Measurements from ENCODE around the gene NRIP1.

Gene NRIP1

DNA sequence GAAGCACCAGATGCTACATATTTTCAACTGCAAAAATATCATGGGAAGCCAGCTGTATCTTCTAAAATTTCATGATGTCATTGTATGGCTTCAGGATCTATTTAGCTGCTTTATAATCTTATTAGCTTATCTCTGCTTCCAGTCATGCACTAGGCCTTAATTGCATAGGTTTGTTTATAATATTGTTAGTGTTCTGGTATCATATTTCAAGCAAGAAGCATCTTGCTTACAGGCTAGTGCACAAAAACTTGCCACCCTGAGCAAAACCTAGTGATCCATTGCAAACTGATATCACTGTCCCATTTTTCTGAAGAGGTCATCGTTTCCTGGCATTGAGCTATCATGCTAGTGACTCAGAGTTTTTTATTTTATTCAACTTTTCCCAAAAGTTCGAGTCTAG, 15.7 kb upstream of the NRIP1 start:
- Histone ChIP-seq H3K9me2 (replicated peaks; ENCODE audit: control insufficient read depth, low read length) (no peaks in the 10 kb centered on the region; the same call in 1 of the 2 replicates), H3K4me2 (ENCODE audit: low read length) (no peak overlapping the region), H3K36me3 (ENCODE audit: control insufficient read depth, low read length) (no peaks in the 10 kb centered on the region), H4K20me1 (ENCODE audit: control insufficient read depth, insufficient read depth, low read depth, low read length) (no peaks in the 10 kb centered on the region), H3K27me3 (ENCODE audit: control insufficient read depth, low read length) (no peaks in the 10 kb centered on the region), H3K79me2 (ENCODE audit: control insufficient read depth, low read length) (no peaks in the 10 kb centered on the region), H3K4me3 (ENCODE audit: low read length) (no peak overlapping the region), H3F3A (ENCODE audit: control insufficient read depth, insufficient read depth) (no peaks in the 10 kb centered on the region), H3K4me1 (ENCODE audit: control insufficient read depth, low read length) (no peaks in the 10 kb centered on the region), H3K9me3 (ENCODE audit: control insufficient read depth, insufficient read depth, low read length) (no peaks in the 10 kb centered on the region), H3K27ac (ENCODE audit: low read depth, low read length) (no peak overlapping the region)
- TF ChIP-seq EZH2phosphoT487 (IDR thresholded peaks at IDR 0.05; ENCODE audit: borderline replicate concordance, low read length) (no peak), CTCF (IDR thresholded peaks at IDR 0.05; ENCODE audit: low read depth, low read length, poor library complexity, severe bottlenecking) (no peak)

GRCh38 chr21:15079269-15079668, 14.5 kb upstream of the NRIP1 start:
- H3K79me2 ChIP-seq (ENCODE audit: control insufficient read depth, low read length) = no peaks in the 10 kb centered on the region
- H4K20me1 ChIP-seq (ENCODE audit: control insufficient read depth, insufficient read depth, low read depth, low read length) = no peaks in the 10 kb centered on the region
- no peaks in the 10 kb centered on the region for H3K36me3 ChIP-seq (ENCODE audit: control insufficient read depth, low read length)
- H3K9me3 ChIP-seq (ENCODE audit: control insufficient read depth, insufficient read depth, low read length) = no peaks in the 10 kb centered on the region
- no peak overlapping the region for H3K4me2 ChIP-seq (ENCODE audit: low read length)
- H3K27me3 ChIP-seq (ENCODE audit: control insufficient read depth, low read length) = no peaks in the 10 kb centered on the region
- no peak for TF ChIP-seq CTCF (IDR thresholded peaks at IDR 0.05; ENCODE audit: low read depth, low read length, poor library complexity, severe bottlenecking)
- TF ChIP-seq EZH2phosphoT487 (IDR thresholded peaks at IDR 0.05; ENCODE audit: borderline replicate concordance, low read length) = no peak
- no peak overlapping the region for H3K4me3 ChIP-seq (ENCODE audit: low read length)
- no peaks in the 10 kb centered on the region for H3K4me1 ChIP-seq (ENCODE audit: control insufficient read depth, low read length)
- H3K9me2 ChIP-seq (replicated peaks; ENCODE audit: control insufficient read depth, low read length) = no peaks in the 10 kb centered on the region; the same call in 1 of the 2 replicates
- no peaks in the 10 kb centered on the region for H3F3A ChIP-seq (ENCODE audit: control insufficient read depth, insufficient read depth)
- H3K27ac ChIP-seq (ENCODE audit: low read depth, low read length) = no peak overlapping the region

GRCh38 chr21:15078180-15078579, 13.4 kb upstream of the NRIP1 start:
- no peak for TF ChIP-seq EZH2phosphoT487 (IDR thresholded peaks at IDR 0.05; ENCODE audit: borderline replicate concordance, low read length)
- no peak for TF ChIP-seq CTCF (IDR thresholded peaks at IDR 0.05; ENCODE audit: low read depth, low read length, poor library complexity, severe bottlenecking)
- Histone ChIP-seq H3K27me3 (ENCODE audit: control insufficient read depth, low read length) (no peaks in the 10 kb centered on the region), H3F3A (ENCODE audit: control insufficient read depth, insufficient read depth) (no peaks in the 10 kb centered on the region)

More at GRCh38 chr21:15078180-15078579, 13.4 kb upstream of the NRIP1 start:
- Histone ChIP-seq H3K27ac (ENCODE audit: low read depth, low read length) (no peak overlapping the region), H4K20me1 (ENCODE audit: control insufficient read depth, insufficient read depth, low read depth, low read length) (no peaks in the 10 kb centered on the region), H3K9me2 (replicated peaks; ENCODE audit: control insufficient read depth, low read length) (no peaks in the 10 kb centered on the region; the same call in 1 of the 2 replicates), H3K9me3 (ENCODE audit: control insufficient read depth, insufficient read depth, low read length) (no peaks in the 10 kb centered on the region), H3K4me1 (ENCODE audit: control insufficient read depth, low read length) (no peaks in the 10 kb centered on the region), H3K36me3 (ENCODE audit: control insufficient read depth, low read length) (no peaks in the 10 kb centered on the region), H3K79me2 (ENCODE audit: control insufficient read depth, low read length) (no peaks in the 10 kb centered on the region), H3K4me3 (ENCODE audit: low read length) (no peak overlapping the region), H3K4me2 (ENCODE audit: low read length) (no peak overlapping the region)

All from DOHH2 (cell line).